ENCODE data around the gene NDE1.
"Not testable (repeated sequence)": the region's sequence is repeated elsewhere in the genome, so short reads cannot be mapped to it uniquely, and the experiment has no call there.

Gene NDE1

GRCh38 chr16:15727697-15728096 is 77.7 kb downstream of the NDE1 start:
- WGBS (ENCODE audit: extremely low coverage, insufficient coverage, low lambda C conversion rate), result no CpG with 5 or more reads among the region's 5 CpGs
- H3K18ac ChIP-seq (ENCODE audit: low read length); H3K4me2 ChIP-seq (ENCODE audit: low read length); H3K9ac ChIP-seq (ENCODE audit: low read length); H3K79me2 ChIP-seq (ENCODE audit: control insufficient read depth, insufficient read depth, low read length); H3K4me1 ChIP-seq (ENCODE audit: control insufficient read depth, low read depth, low read length); H3K4me3 ChIP-seq (ENCODE audit: low read length); H3K27ac ChIP-seq (ENCODE audit: low read depth, low read length); H4K5ac ChIP-seq (ENCODE audit: low read length); DNase-seq; H3K56ac ChIP-seq (ENCODE audit: low read length); H3K36me3 ChIP-seq (ENCODE audit: control insufficient read depth, insufficient read depth, low read length); H3K4ac ChIP-seq (ENCODE audit: low read depth, low read length); H3K23ac ChIP-seq (ENCODE audit: low read length); H4K8ac ChIP-seq (ENCODE audit: low read depth, low read length); H2BK120ac ChIP-seq (ENCODE audit: low read depth, low read length); H3K27me3 ChIP-seq (ENCODE audit: insufficient read depth, low read length, poor library complexity); H2BK15ac ChIP-seq (replicated peaks; ENCODE audit: low read depth); H2BK5ac ChIP-seq (ENCODE audit: low read length); H3K79me1 ChIP-seq (ENCODE audit: low read length); H2AK5ac ChIP-seq (ENCODE audit: low read length): not testable (repeated sequence)

- Histone ChIP-seq H3K4ac (ENCODE audit: low read depth, low read length) (no peak overlapping the region), H2BK5ac (ENCODE audit: low read length) (no peak overlapping the region), H4K5ac (ENCODE audit: low read length) (no peak overlapping the region), H3K36me3 (ENCODE audit: control insufficient read depth, insufficient read depth, low read length) (no peaks in the 10 kb centered on the region), H3K56ac (ENCODE audit: low read length) (no peak overlapping the region), H3K79me1 (ENCODE audit: low read length) (no peaks in the 10 kb centered on the region), H3K18ac (ENCODE audit: low read length) (no peak overlapping the region), H2AK5ac (ENCODE audit: low read length) (no peak overlapping the region), H3K79me2 (ENCODE audit: control insufficient read depth, insufficient read depth, low read length) (no peaks in the 10 kb centered on the region), H3K27me3 (ENCODE audit: insufficient read depth, low read length, poor library complexity) (no peaks in the 10 kb centered on the region), H2BK15ac (replicated peaks; ENCODE audit: low read depth) (no peak overlapping the region), H2BK120ac (ENCODE audit: low read depth, low read length) (no peak overlapping the region), H4K8ac (ENCODE audit: low read depth, low read length) (no peak overlapping the region), H3K4me2 (ENCODE audit: low read length) (no peak overlapping the region), H3K9ac (ENCODE audit: low read length) (no peak overlapping the region), H3K4me3 (ENCODE audit: low read length) (no peak overlapping the region), H3K4me1 (ENCODE audit: control insufficient read depth, low read depth, low read length) (no peaks in the 10 kb centered on the region), H3K27ac (ENCODE audit: low read depth, low read length) (no peak overlapping the region), H3K23ac (ENCODE audit: low read length) (no peak overlapping the region)
- no peak for DNase-seq
- no CpG with 5 or more reads among the region's 7 CpGs for WGBS (ENCODE audit: extremely low coverage, insufficient coverage, low lambda C conversion rate)
Observed at GRCh38 chr16:15729152-15729551, 79.1 kb downstream of the NDE1 start.

- Histone ChIP-seq H3K56ac (ENCODE audit: low read length) (no peak overlapping the region), H4K5ac (ENCODE audit: low read length) (no peak overlapping the region), H3K18ac (ENCODE audit: low read length) (no peak overlapping the region), H2AK5ac (ENCODE audit: low read length) (no peak overlapping the region), H3K4ac (ENCODE audit: low read depth, low read length) (no peak overlapping the region), H3K4me1 (ENCODE audit: control insufficient read depth, low read depth, low read length) (no peaks in the 10 kb centered on the region), H3K4me2 (ENCODE audit: low read length) (no peak overlapping the region), H3K79me2 (ENCODE audit: control insufficient read depth, insufficient read depth, low read length) (no peaks in the 10 kb centered on the region), H3K27me3 (ENCODE audit: insufficient read depth, low read length, poor library complexity) (no peaks in the 10 kb centered on the region), H2BK120ac (ENCODE audit: low read depth, low read length) (no peak overlapping the region), H3K79me1 (ENCODE audit: low read length) (no peaks in the 10 kb centered on the region), H3K9ac (ENCODE audit: low read length) (no peak overlapping the region), H2BK5ac (ENCODE audit: low read length) (no peak overlapping the region), H3K36me3 (ENCODE audit: control insufficient read depth, insufficient read depth, low read length) (no peaks in the 10 kb centered on the region), H2BK15ac (replicated peaks; ENCODE audit: low read depth) (no peak overlapping the region), H3K4me3 (ENCODE audit: low read length) (no peak overlapping the region), H3K27ac (ENCODE audit: low read depth, low read length) (no peak overlapping the region), H4K8ac (ENCODE audit: low read depth, low read length) (no peak overlapping the region), H3K23ac (ENCODE audit: low read length) (no peak overlapping the region)
- WGBS (ENCODE audit: extremely low coverage, insufficient coverage, low lambda C conversion rate), result no CpG with 5 or more reads among the region's 6 CpGs
- DNase-seq, result no peak
Observed at GRCh38 chr16:15732416-15732815, 82.4 kb downstream of the NDE1 start.

- no peaks in the 10 kb centered on the region for H3K27me3 ChIP-seq (ENCODE audit: insufficient read depth, low read length, poor library complexity)
- H2AK5ac ChIP-seq (ENCODE audit: low read length), result no peak overlapping the region
- H3K79me1 ChIP-seq (ENCODE audit: low read length), result no peaks in the 10 kb centered on the region
- no peak overlapping the region for H3K4me2 ChIP-seq (ENCODE audit: low read length)
- H3K23ac ChIP-seq (ENCODE audit: low read length), result no peak overlapping the region
- no peak overlapping the region for H3K27ac ChIP-seq (ENCODE audit: low read depth, low read length)
- H3K36me3 ChIP-seq (ENCODE audit: control insufficient read depth, insufficient read depth, low read length), result no peaks in the 10 kb centered on the region
- H3K4me1 ChIP-seq (ENCODE audit: control insufficient read depth, low read depth, low read length), result no peaks in the 10 kb centered on the region
- no peak overlapping the region for H3K4ac ChIP-seq (ENCODE audit: low read depth, low read length)
- whole genome bisulfite sequencing (ENCODE audit: extremely low coverage, insufficient coverage, low lambda C conversion rate), result no CpG with 5 or more reads among the region's 3 CpGs
- H2BK120ac ChIP-seq (ENCODE audit: low read depth, low read length), result no peak overlapping the region
- H2BK15ac ChIP-seq (replicated peaks; ENCODE audit: low read depth), result no peak overlapping the region
- no peak overlapping the region for H3K56ac ChIP-seq (ENCODE audit: low read length)
- H3K18ac ChIP-seq (ENCODE audit: low read length), result no peak overlapping the region
- no peak overlapping the region for H4K5ac ChIP-seq (ENCODE audit: low read length)
- DNase-seq, result no peak
- no peak overlapping the region for H4K8ac ChIP-seq (ENCODE audit: low read depth, low read length)
- H2BK5ac ChIP-seq (ENCODE audit: low read length), result no peak overlapping the region
- H3K4me3 ChIP-seq (ENCODE audit: low read length), result no peak overlapping the region
- H3K9ac ChIP-seq (ENCODE audit: low read length), result no peak overlapping the region
- H3K79me2 ChIP-seq (ENCODE audit: control insufficient read depth, insufficient read depth, low read length), result no peaks in the 10 kb centered on the region
Observed at GRCh38 chr16:15735610-15736009, 85.6 kb downstream of the NDE1 start.

GRCh38 chr16:15736529-15736928 is 86.5 kb downstream of the NDE1 start:
- no peaks in the 10 kb centered on the region for H3K79me2 ChIP-seq (ENCODE audit: control insufficient read depth, insufficient read depth, low read length)
- H3K9ac ChIP-seq (ENCODE audit: low read length), result no peak overlapping the region
- no peak overlapping the region for H3K56ac ChIP-seq (ENCODE audit: low read length)
- no peak overlapping the region for H2BK5ac ChIP-seq (ENCODE audit: low read length)
- H3K4me1 ChIP-seq (ENCODE audit: control insufficient read depth, low read depth, low read length), result no peaks in the 10 kb centered on the region
- H2BK15ac ChIP-seq (replicated peaks; ENCODE audit: low read depth), result no peak overlapping the region
- H3K23ac ChIP-seq (ENCODE audit: low read length), result no peak overlapping the region
- H3K27ac ChIP-seq (ENCODE audit: low read depth, low read length), result no peak overlapping the region
- H4K5ac ChIP-seq (ENCODE audit: low read length), result no peak overlapping the region
- no peak overlapping the region for H4K8ac ChIP-seq (ENCODE audit: low read depth, low read length)
- no peak overlapping the region for H3K4me3 ChIP-seq (ENCODE audit: low read length)
- no peaks in the 10 kb centered on the region for H3K36me3 ChIP-seq (ENCODE audit: control insufficient read depth, insufficient read depth, low read length)
- DNase-seq, result no peak
- H3K79me1 ChIP-seq (ENCODE audit: low read length), result no peaks in the 10 kb centered on the region
- no CpG with 5 or more reads among the region's 7 CpGs for WGBS (ENCODE audit: extremely low coverage, insufficient coverage, low lambda C conversion rate)
- no peak overlapping the region for H2BK120ac ChIP-seq (ENCODE audit: low read depth, low read length)
- no peak overlapping the region for H2AK5ac ChIP-seq (ENCODE audit: low read length)
- no peak overlapping the region for H3K4me2 ChIP-seq (ENCODE audit: low read length)
- no peak overlapping the region for H3K4ac ChIP-seq (ENCODE audit: low read depth, low read length)
- H3K18ac ChIP-seq (ENCODE audit: low read length), result no peak overlapping the region
- no peaks in the 10 kb centered on the region for H3K27me3 ChIP-seq (ENCODE audit: insufficient read depth, low read length, poor library complexity)

- H3K9ac ChIP-seq (ENCODE audit: low read length), result no peak overlapping the region
- no peak overlapping the region for H3K18ac ChIP-seq (ENCODE audit: low read length)
- H3K79me2 ChIP-seq (ENCODE audit: control insufficient read depth, insufficient read depth, low read length), result no peaks in the 10 kb centered on the region
- no peak overlapping the region for H4K5ac ChIP-seq (ENCODE audit: low read length)
- H2BK5ac ChIP-seq (ENCODE audit: low read length), result no peak overlapping the region
- no peak overlapping the region for H3K4ac ChIP-seq (ENCODE audit: low read depth, low read length)
- H3K79me1 ChIP-seq (ENCODE audit: low read length), result no peaks in the 10 kb centered on the region
- H4K8ac ChIP-seq (ENCODE audit: low read depth, low read length), result no peak overlapping the region
- no CpG with 5 or more reads among the region's 18 CpGs for WGBS (ENCODE audit: extremely low coverage, insufficient coverage, low lambda C conversion rate)
- H3K36me3 ChIP-seq (ENCODE audit: control insufficient read depth, insufficient read depth, low read length), result no peaks in the 10 kb centered on the region
- H3K27me3 ChIP-seq (ENCODE audit: insufficient read depth, low read length, poor library complexity), result no peaks in the 10 kb centered on the region
- no peak overlapping the region for H3K56ac ChIP-seq (ENCODE audit: low read length)
- H2AK5ac ChIP-seq (ENCODE audit: low read length), result no peak overlapping the region
- no peak overlapping the region for H3K23ac ChIP-seq (ENCODE audit: low read length)
- no peak overlapping the region for H3K4me2 ChIP-seq (ENCODE audit: low read length)
- H2BK120ac ChIP-seq (ENCODE audit: low read depth, low read length), result no peak overlapping the region
- H3K4me3 ChIP-seq (ENCODE audit: low read length), result no peak overlapping the region
- no peak overlapping the region for H3K27ac ChIP-seq (ENCODE audit: low read depth, low read length)
- H3K4me1 ChIP-seq (ENCODE audit: control insufficient read depth, low read depth, low read length), result no peaks in the 10 kb centered on the region
- DNase-seq, result no peak
- H2BK15ac ChIP-seq (replicated peaks; ENCODE audit: low read depth), result no peak overlapping the region
Observed at GRCh38 chr16:15737140-15737644, 87.1 kb downstream of the NDE1 start.
